HG03571 (cell line): ENCODE measurements around the gene ACADS.

Source experiments
- ATAC-seq: cut with Tn5 transposase; IDR thresholded peaks from one replicate; pipeline ENCODE4 v1.9.1; 2021; ENCODE audit not compliant: unreplicated experiment

Gene ACADS

DNA sequence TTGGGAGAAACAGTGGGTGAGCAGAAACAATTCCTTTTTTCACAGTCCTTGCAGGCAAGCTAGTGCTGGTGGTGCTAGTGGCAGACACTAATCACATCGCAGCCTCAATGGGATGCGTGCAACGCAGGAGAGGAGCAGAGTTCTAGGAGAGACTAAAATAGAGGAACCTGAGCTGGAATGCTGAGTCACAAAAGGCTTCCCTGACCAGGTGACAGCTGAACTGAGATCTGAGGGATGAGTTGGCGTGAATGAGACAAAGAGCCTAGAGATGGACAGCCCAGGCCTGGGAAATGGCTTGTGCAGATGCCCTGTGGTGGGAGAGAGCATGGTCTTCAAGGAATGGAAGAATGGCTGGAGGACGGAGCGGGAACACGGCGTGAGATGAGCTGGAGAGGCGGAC, 25.8 kb downstream of the ACADS start:
- no peak for ATAC-seq

DNA sequence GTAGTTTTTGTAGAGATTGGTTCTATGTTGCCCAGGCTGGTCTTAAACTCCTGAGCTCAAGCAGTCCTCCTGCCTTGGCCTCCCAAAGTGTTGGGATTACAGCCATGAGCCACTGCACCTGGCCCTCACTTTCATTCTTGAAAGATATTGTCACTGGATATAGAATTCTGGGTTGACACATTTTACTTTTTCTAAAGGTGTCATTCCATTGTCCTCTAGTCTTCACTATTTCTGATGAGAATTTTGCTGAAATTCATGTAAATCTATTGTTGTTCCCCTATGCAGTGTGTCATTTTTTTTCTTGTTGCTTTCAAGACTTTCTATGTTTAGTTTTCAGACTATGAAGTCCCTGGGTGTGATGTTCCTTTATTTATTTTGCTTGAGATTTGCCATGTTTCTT, 29.2 kb downstream of the ACADS start:
- ATAC-seq, result no peak

DNA sequence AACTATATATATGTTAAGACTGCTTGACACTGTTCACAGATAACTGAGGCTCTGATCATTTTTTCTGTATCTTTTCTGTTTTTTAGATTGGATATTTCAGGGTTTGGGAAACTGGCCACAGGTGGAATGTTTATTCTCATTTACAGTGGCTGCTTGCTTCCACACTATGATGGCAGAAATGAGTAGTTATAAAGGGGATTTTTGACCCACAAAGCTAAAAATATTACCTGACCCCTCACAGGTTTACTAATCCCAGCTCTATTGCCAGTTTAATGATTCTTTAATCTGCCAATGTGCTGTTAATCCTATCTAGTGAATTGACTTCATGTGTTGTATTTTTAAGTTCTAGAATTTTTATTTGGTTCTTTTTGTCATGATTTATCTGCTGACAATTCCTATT, 29.6 kb downstream of the ACADS start:
- no peak for ATAC-seq

GRCh38 chr12:120757226-120757742, 31.7 kb downstream of the ACADS start:
- ATAC-seq, result no peak

DNA sequence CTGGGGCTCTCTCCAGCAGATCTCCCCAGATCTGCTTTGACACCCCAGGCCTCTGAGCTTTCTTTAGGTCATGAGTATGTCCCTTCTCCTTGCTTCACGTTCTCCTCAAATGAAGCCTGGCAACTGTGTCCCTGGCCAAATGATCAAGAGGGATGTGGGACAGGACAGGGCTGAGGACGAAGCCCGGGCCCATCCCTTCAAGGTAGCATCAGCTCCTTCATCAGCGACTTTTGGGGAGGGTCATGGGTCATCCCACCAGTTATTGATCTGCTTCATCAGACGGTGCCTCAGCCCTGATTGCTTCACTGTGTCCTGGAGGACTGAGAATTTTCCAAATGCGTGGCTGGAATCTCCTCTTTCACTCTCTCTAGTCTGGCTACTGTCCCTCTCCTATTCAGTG, 32.3 kb downstream of the ACADS start:
- no peak for ATAC-seq

- no peak for ATAC-seq
Observed at GRCh38 chr12:120758798-120759590, 33.4 kb downstream of the ACADS start.

DNA sequence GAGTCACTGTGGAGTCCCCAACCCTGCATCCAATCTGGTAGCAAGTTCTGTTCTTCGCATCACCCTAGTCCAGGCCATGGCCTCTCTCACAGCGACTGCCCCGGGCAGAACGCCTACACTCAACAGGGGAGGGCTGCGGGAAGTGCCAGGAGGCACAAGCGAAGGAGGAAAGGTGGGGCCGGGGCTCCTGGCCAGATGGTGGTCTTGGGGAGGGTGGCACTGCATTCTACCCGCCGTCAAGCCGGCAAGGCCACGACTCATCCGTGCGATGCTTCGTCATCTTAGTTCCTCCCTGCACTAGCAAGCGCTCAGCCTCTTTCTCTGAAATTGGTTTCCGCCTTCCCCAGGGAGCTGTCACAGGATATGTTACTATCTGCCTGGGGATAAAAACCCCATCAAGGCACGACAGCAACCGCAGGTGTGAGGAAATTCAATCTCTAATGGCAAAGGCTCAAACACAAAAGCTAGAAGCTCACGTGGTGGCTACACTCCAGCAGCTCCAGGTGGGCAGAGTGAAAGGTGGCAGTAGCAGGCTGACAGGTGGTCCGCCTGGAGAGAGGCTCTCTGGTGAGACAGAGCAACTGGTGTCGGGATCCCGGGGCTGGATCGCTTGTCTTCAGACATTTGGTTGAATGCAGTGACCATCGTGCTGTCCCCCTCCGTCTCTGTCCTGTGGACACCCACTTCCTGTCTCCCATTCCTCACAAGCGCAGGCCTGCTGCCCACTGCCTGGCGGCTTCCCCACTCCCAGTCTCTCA, 34.1 kb downstream of the ACADS start:
- ATAC-seq, result no peak

- no peak for ATAC-seq
Observed at GRCh38 chr12:120760349-120761254, 35.0 kb downstream of the ACADS start.

DNA sequence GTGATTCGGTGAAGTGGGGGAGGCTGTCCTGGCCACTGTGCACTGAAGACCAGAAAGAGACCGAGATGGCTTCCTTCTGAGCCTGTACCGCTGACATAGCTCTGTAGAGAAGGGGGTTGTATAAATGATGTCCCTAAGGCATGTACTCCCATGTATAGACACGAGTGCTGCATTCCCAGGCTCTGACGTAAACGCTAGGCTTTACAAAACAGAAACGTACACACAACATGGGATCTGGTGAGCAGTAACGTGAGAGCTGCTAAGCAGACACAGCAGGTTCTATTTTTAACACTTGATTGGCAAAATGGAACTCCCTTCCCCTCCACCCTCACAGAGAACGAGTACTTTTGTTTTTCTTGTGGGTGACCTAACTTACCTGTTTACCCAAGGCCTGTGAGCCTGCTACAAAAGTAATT, 35.9 kb downstream of the ACADS start:
- no peak for ATAC-seq

DNA sequence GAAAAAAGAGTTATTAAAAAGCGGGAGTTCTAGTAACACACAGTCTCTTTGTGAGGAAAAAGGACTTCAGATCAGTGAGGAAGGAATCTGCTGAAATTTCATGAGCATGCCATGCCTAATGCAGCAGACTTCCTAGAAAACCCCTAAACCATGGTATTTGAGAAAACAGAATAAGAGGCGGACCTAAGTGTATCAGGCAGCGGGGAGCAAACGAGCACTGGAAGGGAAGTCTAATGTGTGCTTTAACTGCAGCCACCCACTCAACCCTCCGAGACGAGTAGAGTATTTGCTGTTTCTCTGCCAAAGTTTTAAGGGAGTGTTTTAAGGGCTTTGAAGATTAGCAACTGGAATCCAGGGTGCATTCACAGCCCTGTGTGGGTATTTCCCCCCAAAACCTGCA, 36.5 kb downstream of the ACADS start:
- ATAC-seq, result no peak

- no peak for ATAC-seq
Observed at GRCh38 chr12:120763250-120763649, 37.6 kb downstream of the ACADS start.

DNA sequence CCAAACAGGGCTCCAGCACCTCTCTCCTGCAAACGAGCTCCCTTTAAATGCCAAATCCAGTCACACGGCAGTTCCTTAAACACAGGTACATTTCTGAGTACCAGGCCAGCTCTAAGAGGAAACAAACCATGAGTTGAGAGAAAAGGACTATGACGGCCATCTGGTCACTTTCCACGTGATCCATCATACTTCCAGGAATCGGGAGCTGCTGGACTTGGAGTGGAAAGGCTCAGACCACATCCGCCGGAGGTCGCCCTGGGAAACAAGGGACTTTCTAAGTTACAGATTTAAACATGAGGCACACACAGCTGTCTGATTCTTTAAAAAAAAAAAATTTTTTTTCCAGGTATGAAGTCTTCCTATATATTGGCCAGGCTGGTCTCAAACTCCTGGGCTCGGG, 39.2 kb downstream of the ACADS start:
- no peak for ATAC-seq

DNA sequence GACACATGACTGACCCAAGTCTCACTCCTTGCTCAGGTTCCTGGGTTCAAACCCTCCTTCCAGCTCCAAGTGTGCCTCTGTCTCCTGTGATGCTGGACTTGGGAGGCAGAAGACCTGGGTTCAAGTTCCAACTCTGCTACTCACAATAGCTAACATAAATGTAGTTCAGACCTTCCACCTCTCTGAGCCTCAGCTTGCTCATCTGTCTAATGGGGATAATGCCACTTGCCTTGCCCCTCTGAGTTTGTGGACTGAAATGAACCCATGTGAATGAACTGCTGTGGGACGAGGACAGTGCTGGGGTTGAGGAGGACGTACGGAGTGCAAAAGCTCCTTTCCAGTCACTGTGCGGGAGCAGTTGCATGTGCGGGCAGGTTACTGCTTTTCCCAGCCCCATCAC, 40.9 kb downstream of the ACADS start:
- no peak for ATAC-seq

GRCh38 chr12:120767071-120768024, 41.7 kb downstream of the ACADS start:
- no peak for ATAC-seq

DNA sequence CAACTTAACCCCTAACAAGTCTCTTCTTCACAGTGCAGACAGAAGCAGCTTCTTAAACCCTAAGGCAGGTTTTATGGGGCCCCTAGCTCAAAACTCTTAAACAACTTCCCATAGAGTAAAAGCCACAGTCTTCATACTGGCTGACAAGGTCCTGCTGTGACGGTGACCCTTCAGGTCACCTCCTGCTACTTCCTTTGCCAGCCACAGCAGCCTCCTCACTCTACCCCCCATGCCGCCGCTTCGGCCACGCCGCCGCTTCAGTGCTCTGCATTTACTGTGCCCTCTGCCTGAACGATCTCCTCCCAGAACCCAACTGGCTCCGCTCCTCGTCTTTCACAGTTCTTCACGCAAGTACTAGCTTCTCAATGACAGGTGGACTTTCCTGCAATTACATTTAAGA, 45.5 kb downstream of the ACADS start:
- ATAC-seq, result no peak

DNA sequence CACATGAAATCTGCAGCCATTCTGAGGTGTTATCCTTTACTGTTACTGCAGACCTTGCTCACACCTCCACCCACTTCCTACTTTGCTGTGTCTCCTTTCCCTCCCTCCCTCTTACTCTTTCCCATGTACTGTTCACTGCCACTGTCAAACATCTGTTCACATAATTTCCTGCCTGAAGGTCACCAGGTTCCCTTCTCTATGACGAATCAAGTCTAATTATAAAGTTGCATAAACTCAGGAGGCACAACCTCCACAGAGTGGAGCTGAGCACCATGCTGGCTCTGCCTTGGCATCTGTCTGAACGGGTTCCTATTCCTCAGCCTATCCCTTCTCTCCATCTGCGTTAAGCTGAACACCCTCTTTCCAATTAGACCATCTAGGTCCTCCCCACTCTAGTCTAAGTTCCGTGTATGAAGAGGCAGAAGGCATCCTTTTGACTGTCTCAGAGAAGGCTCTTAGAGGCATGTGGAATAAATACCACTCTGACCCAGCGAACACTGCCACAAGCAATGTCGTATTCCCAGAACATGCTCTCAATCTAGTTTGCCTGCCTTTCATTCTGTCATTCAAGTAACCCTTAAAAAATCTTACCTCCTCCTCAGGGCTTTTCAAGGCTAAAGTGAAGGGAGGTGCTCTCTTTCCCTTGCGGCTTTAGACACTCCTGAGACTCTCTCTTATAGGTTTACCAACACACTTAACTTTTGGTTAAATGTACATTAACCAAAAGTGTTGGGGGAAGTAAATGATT, 48.7 kb downstream of the ACADS start:
- ATAC-seq, result no peak

- no peak for ATAC-seq
Observed at GRCh38 chr12:120775862-120776552, 50.4 kb downstream of the ACADS start.

DNA sequence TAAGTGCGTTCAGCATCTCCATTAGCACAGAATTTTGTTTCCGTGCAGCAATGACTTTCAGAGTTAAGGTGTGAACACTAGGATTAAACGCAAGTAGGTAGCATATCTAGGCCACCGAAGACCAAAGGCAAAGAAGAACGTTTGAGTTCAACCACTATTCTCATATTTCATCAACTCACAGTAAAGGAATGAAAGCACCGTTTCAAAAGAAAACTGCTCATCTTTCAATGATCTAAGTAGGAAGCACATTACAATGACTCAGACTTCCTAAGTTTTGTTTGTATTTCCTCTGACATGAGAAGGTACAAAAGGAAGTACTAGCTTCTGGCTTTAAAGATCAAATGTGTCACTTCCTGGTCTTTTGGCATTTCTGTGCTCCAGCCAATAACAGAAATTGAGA, 57.6 kb downstream of the ACADS start:
- ATAC-seq, result no peak

DNA sequence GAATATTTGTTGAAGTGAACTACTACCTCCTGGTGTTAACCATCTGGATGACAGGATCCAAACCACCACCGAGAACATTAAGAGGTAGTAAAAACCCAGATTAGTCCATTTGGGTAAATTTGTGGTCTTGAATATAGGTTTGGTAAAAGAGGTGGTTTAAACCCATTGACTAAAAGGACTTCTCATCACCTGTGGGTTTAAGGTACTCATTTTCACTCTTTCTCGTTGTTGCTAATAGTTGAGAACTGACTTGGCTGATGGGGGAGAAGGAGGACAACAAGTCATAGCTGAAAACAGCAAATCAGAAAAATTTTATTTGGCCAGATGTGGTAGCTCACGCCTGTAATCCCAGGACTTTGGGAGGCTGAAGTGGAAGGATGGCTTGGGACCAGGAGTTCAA, 59.2 kb downstream of the ACADS start:
- ATAC-seq, result no peak
